ENCODE data around the gene ZNF143.
"Not testable (repeated sequence)": the region's sequence is repeated elsewhere in the genome, so short reads cannot be mapped to it uniquely, and the experiment has no call there.

Gene ZNF143

GRCh38 chr11:9535189-9535781, 74.5 kb downstream of the ZNF143 start:
- peak; percentile 84 for TF ChIP-seq CTCF (conservative IDR thresholded peaks at IDR 0.05; ENCODE audit: control insufficient read depth, insufficient read depth, low read depth, low read length)
- no peak overlapping the region for H3K4me3 ChIP-seq (ENCODE audit: control insufficient read depth, low read depth, low read length)
- peak; percentile 80 for DNase-seq (ENCODE audit: low read depth)

GRCh38 chr11:9538548-9538947, 77.7 kb downstream of the ZNF143 start:
- no peak for TF ChIP-seq CTCF (conservative IDR thresholded peaks at IDR 0.05; ENCODE audit: control insufficient read depth, insufficient read depth, low read depth, low read length)
- no peak for DNase-seq (ENCODE audit: low read depth)
- no peak overlapping the region for H3K4me3 ChIP-seq (ENCODE audit: control insufficient read depth, low read depth, low read length)

- DNase-seq (ENCODE audit: low read depth) = not testable (repeated sequence)
Observed at GRCh38 chr11:9549216-9549615, 88.4 kb downstream of the ZNF143 start.

GRCh38 chr11:9550191-9550628, 89.4 kb downstream of the ZNF143 start:
- DNase-seq (ENCODE audit: low read depth) = no peak
- H3K4me3 ChIP-seq (ENCODE audit: control insufficient read depth, low read depth, low read length) = no peak overlapping the region
- no peak for TF ChIP-seq CTCF (conservative IDR thresholded peaks at IDR 0.05; ENCODE audit: control insufficient read depth, insufficient read depth, low read depth, low read length)

More at GRCh38 chr11:9549216-9549615, 88.4 kb downstream of the ZNF143 start:
- not testable (repeated sequence) for H3K4me3 ChIP-seq (ENCODE audit: control insufficient read depth, low read depth, low read length)

GRCh38 chr11:9561279-9561982, 100.6 kb downstream of the ZNF143 start:
- DNase-seq (ENCODE audit: low read depth) = no peak
- TF ChIP-seq CTCF (conservative IDR thresholded peaks at IDR 0.05; ENCODE audit: control insufficient read depth, insufficient read depth, low read depth, low read length) = no peak
- no peak overlapping the region for H3K4me3 ChIP-seq (ENCODE audit: control insufficient read depth, low read depth, low read length)

GRCh38 chr11:9562716-9563115, 101.9 kb downstream of the ZNF143 start:
- no peak for DNase-seq (ENCODE audit: low read depth)
- no peak for TF ChIP-seq CTCF (conservative IDR thresholded peaks at IDR 0.05; ENCODE audit: control insufficient read depth, insufficient read depth, low read depth, low read length)
- H3K4me3 ChIP-seq (ENCODE audit: control insufficient read depth, low read depth, low read length) = no peak overlapping the region

GRCh38 chr11:9563196-9563730, 102.5 kb downstream of the ZNF143 start:
- no peak for DNase-seq (ENCODE audit: low read depth)
- no peak for TF ChIP-seq CTCF (conservative IDR thresholded peaks at IDR 0.05; ENCODE audit: control insufficient read depth, insufficient read depth, low read depth, low read length)

More at GRCh38 chr11:9563196-9563730, 102.5 kb downstream of the ZNF143 start:
- H3K4me3 ChIP-seq (ENCODE audit: control insufficient read depth, low read depth, low read length) = no peak overlapping the region

Data from fibroblast of mammary gland (primary cell).